Lung (tissue), 12 donors: Measurements from ENCODE around the gene TMEM80. TPM values are rescaled to one million over a fixed set of nuclear protein-coding genes. Genes with fewer than 3 reads are reported as not detected.

Experiments
- ATAC-seq: fragments of 200-7000 bp; cut with Tn5 transposase; one replicate; pipeline ENCODE4 v1.9.1; 2020; ENCODE audit warnings: moderate number of reproducible peaks; ENCODE audit not compliant: insufficient read depth, low FRiP score
- DNase-seq, 3 donors: peaks; one replicate each; pipeline ENCODE4 v3.0.0-alpha.2; 2013 to 2017
- H3K27ac ChIP-seq, 2 donors: one replicate each; pipeline ENCODE4 v1.5.1; 2013; ENCODE audit warnings: mild to moderate bottlenecking in 2 of 2, moderate library complexity in 2 of 2, control low read depth in 1 of 2, inconsistent platforms in 1 of 2, low read depth in 1 of 2, low read length in 1 of 2
- H3K27me3 ChIP-seq, 3 donors: one replicate each; pipeline ENCODE4 v1.5.1; 2013; ENCODE audit warnings: low read length in 2 of 3; ENCODE audit not compliant: control insufficient read depth in 3 of 3, insufficient read depth in 3 of 3
- H3K36me3 ChIP-seq, 4 donors: one replicate each; pipeline ENCODE4 v1.5.1; 2013; ENCODE audit warnings: low read length in 4 of 4, mild to moderate bottlenecking in 1 of 4, moderate library complexity in 1 of 4; ENCODE audit not compliant: control insufficient read depth in 4 of 4, insufficient read depth in 4 of 4
- H3K4me1 ChIP-seq, 5 donors: one replicate each; pipeline ENCODE4 v1.5.1; 2013; ENCODE audit warnings: low read length in 5 of 5, mild to moderate bottlenecking in 2 of 5, moderate library complexity in 1 of 5; ENCODE audit not compliant: control insufficient read depth in 5 of 5, insufficient read depth in 5 of 5
- H3K4me3 ChIP-seq: one replicate; pipeline ENCODE4 v1.5.1; 2013; ENCODE audit warnings: mild to moderate bottlenecking, control low read depth, moderate library complexity
- H3K9ac ChIP-seq, 2 donors: one replicate each; pipeline ENCODE4 v1.5.1; 2013; ENCODE audit warnings: low read length in 2 of 2, control low read depth in 1 of 2; ENCODE audit not compliant: insufficient read depth in 1 of 2
- H3K9me3 ChIP-seq, 4 donors: one replicate each; pipeline ENCODE4 v1.5.1; 2013; ENCODE audit warnings: low read length in 3 of 4, mild to moderate bottlenecking in 1 of 4, moderate library complexity in 1 of 4; ENCODE audit not compliant: control insufficient read depth in 4 of 4, insufficient read depth in 3 of 4
- CTCF ChIP-seq: IDR thresholded peaks from 2 replicates; pipeline ENCODE4 v1.5.1; 2012; ENCODE audit warnings: mild to moderate bottlenecking; ENCODE audit errors: control extremely low read depth, extremely low read depth
- WGBS, 2 donors: extraction: QIAGEN DNeasy Blood & Tissue Kit; methylation state at CpG; one replicate each; pipeline ENCODE4 v1.1.7; 2013; 5-methylcytosine and 5-hydroxymethylcytosine counted together
- polyA plus RNA-seq, 2 donors: library from polyadenylated mRNA; stranded (reverse); fragments of 200-250 nt; gene quantifications; one replicate each; pipeline ENCODE4 v1.2.1, GENCODE V29; 2013
- total RNA-seq, 2 donors: library from RNA; depleted of rRNA in 1 of 2; stranded (reverse); fragments of >200 nt in 1 of 2; gene quantifications; one replicate each; pipeline ENCODE4 v1.2.1, GENCODE V29; 2014 to 2021
- donor health status: control.
- donor health status: control.
- donor health status: Bipolar disorder and iron deficiency.
- donor health status: healthy.
- donor health status: DM: yes; HTN: yes; CAD: no.

TMEM80 gene
- total and polyA plus RNA-seq, 4 donors = 10.3 to 28.1 (median 18.5) TPM

- Histone ChIP-seq H3K4me3 (no peak overlapping the region), H3K36me3 (peaks cover 0 to 20% (median 0%) of the 10 kb centered on the region in 4 donors), H3K27me3 (peaks cover 0 to 20% (median 13%) of the 10 kb centered on the region in 3 donors), H3K9me3 (no peaks in the 10 kb centered on the region), H3K27ac (no peak overlapping the region), H3K4me1 (peaks cover 0 to 12% (median 0%) of the 10 kb centered on the region in 5 donors), H3K9ac (no peak overlapping the region)
- no peak for DNase-seq
- 70 to 81% methylated on average over 18 of the region's 18 CpGs for WGBS, 2 donors
- no peak for ATAC-seq
- TF ChIP-seq CTCF = no peak
Observed at GRCh38 chr11:724778-725386, 29.3 kb downstream of the TMEM80 start.

GRCh38 chr11:725624-726202 lies 30.1 kb downstream of the TMEM80 start:
- Histone ChIP-seq H3K9me3 (no peaks in the 10 kb centered on the region), H3K27me3 (peaks cover 0 to 18% (median 11%) of the 10 kb centered on the region in 3 donors), H3K4me1 (peaks cover 0 to 12% (median 0%) of the 10 kb centered on the region in 5 donors), H3K4me3 (no peak overlapping the region), H3K36me3 (peaks cover 0 to 20% (median 0%) of the 10 kb centered on the region in 4 donors), H3K9ac (no peak overlapping the region), H3K27ac (no peak overlapping the region)
- DNase-seq = no peak
- no peak for TF ChIP-seq CTCF
- ATAC-seq = no peak
- WGBS, 2 donors = 11 to 27% methylated on average over 27 to 53 of the region's 53 CpGs

GRCh38 chr11:726278-727220 lies 30.9 kb downstream of the TMEM80 start:
- H3K9me3 ChIP-seq = no peaks in the 10 kb centered on the region
- no peak for TF ChIP-seq CTCF
- no peak overlapping the region for H3K9ac ChIP-seq
- 12 to 31% methylated on average over 52 to 61 of the region's 61 CpGs for WGBS, 2 donors
- H3K36me3 ChIP-seq = peaks cover 0 to 17% (median 0%) of the 10 kb centered on the region in 4 donors
- peak overlapping the region in 1 of 2 donors; percentile 22 for H3K27ac ChIP-seq
- H3K4me3 ChIP-seq = no peak overlapping the region
- H3K4me1 ChIP-seq = peaks cover 0 to 12% (median 0%) of the 10 kb centered on the region in 5 donors
- H3K27me3 ChIP-seq = peaks cover 0 to 14% (median 11%) of the 10 kb centered on the region in 3 donors
- DNase-seq = peak; percentile 51 to 76 (median 73)
- ATAC-seq = peak; percentile 2
